Measurements from ENCODE around the gene FBLN5. TPM values are rescaled to one million over a fixed set of nuclear protein-coding genes. Genes with fewer than 3 reads are reported as not detected.

The FBLN5 gene
- total RNA-seq, 4 donors from 2014 or later = 20.3 to 44.3 (median 37.2) TPM

- DNase-seq (ENCODE audit: low spot score in 2 of 2) = no peak
- no peak for TF ChIP-seq EP300 (IDR thresholded peaks at IDR 0.05)
- no peak for TF ChIP-seq POLR2AphosphoS5 (IDR thresholded peaks at IDR 0.05)
- TF ChIP-seq, protein P1, sequence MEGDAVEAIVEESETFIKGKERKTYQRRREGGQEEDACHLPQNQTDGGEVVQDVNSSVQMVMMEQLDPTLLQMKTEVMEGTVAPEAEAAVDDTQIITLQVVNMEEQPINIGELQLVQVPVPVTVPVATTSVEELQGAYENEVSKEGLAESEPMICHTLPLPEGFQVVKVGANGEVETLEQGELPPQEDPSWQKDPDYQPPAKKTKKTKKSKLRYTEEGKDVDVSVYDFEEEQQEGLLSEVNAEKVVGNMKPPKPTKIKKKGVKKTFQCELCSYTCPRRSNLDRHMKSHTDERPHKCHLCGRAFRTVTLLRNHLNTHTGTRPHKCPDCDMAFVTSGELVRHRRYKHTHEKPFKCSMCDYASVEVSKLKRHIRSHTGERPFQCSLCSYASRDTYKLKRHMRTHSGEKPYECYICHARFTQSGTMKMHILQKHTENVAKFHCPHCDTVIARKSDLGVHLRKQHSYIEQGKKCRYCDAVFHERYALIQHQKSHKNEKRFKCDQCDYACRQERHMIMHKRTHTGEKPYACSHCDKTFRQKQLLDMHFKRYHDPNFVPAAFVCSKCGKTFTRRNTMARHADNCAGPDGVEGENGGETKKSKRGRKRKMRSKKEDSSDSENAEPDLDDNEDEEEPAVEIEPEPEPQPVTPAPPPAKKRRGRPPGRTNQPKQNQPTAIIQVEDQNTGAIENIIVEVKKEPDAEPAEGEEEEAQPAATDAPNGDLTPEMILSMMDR (IDR thresholded peaks at IDR 0.05) = no peak
- no peak for TF ChIP-seq POLR2A (IDR thresholded peaks at IDR 0.05)
- Histone ChIP-seq H3K9me3 (no peaks in the 10 kb centered on the region), H3K36me3 (no peaks in the 10 kb centered on the region), H3K27ac (no peak overlapping the region), H3K4me3 (no peak overlapping the region), H3K27me3 (no peaks in the 10 kb centered on the region), H3K4me1 (peaks cover 6% of the 10 kb centered on the region)
- 39% methylated on average over 2 of the region's 2 CpGs for WGBS
Observed at GRCh38 chr14:91829511-91829910, 118.0 kb downstream of the FBLN5 start.

GRCh38 chr14:91827746-91828145 is 119.7 kb downstream of the FBLN5 start:
- no peak for DNase-seq (ENCODE audit: low spot score in 2 of 2)
- TF ChIP-seq, protein P1 (IDR thresholded peaks at IDR 0.05) = no peak
- TF ChIP-seq POLR2A (IDR thresholded peaks at IDR 0.05) (no peak), POLR2AphosphoS5 (IDR thresholded peaks at IDR 0.05) (no peak), EP300 (IDR thresholded peaks at IDR 0.05) (no peak)
- Histone ChIP-seq H3K36me3 (no peaks in the 10 kb centered on the region), H3K4me3 (no peak overlapping the region), H3K4me1 (peaks cover 6% of the 10 kb centered on the region), H3K27ac (no peak overlapping the region), H3K27me3 (no peaks in the 10 kb centered on the region), H3K9me3 (no peaks in the 10 kb centered on the region)
- 92% methylated on average over 1 of the region's 1 CpG for WGBS

Other genes with a start within 250 kb of the FBLN5 start
- gene CATSPERB, start 215.6 kb downstream of the FBLN5 start, total RNA-seq = 1 to 10 TPM in 1 of 4 donors, under 1 TPM in 3; 0.16 to 1.3 (median 0.48) TPM
- 10 to 100 TPM; 28.0 to 61.7 (median 33.4) TPM for gene TC2N, start 80.2 kb downstream of the FBLN5 start, total RNA-seq
- gene TRIP11, start 92.4 kb upstream of the FBLN5 start, total RNA-seq = 10 to 100 TPM; 23.3 to 59.1 (median 36.9) TPM
- gene ATXN3, start 158.9 kb upstream of the FBLN5 start, total RNA-seq = 10 to 100 TPM; 35.2 to 76.9 (median 39.1) TPM
- gene NDUFB1, start 174.0 kb upstream of the FBLN5 start, total RNA-seq = 100 to 1,000 TPM; 140 to 234 (median 201) TPM
- gene CPSF2, start 174.3 kb upstream of the FBLN5 start, total RNA-seq = 10 to 100 TPM; 13.0 to 39.6 (median 32.3) TPM